Spinal cord (tissue), 10 donors: Measurements from ENCODE around the gene COG6. TPM values are rescaled to one million over a fixed set of nuclear protein-coding genes. Genes with fewer than 3 reads are reported as not detected.
A peak's percentile ranks its signal among the peaks of the same experiment; 100 is the strongest.

Experiments
- DNase-seq, 6 donors: peaks; one replicate each; pipeline versions ENCODE4 v3.0.0 to v3.0.0-alpha.2; 2013 to 2015; ENCODE audit warnings: low spot score in 6 of 6, low read depth in 4 of 6
- H3K27ac ChIP-seq: one replicate; pipeline ENCODE4 v1.5.1; 2013; ENCODE audit warnings: low read depth, low read length, control low read depth
- H3K27me3 ChIP-seq: one replicate; pipeline ENCODE4 v1.6.1; 2013; ENCODE audit warnings: low read length; ENCODE audit not compliant: control insufficient read depth, insufficient read depth
- H3K36me3 ChIP-seq: one replicate; pipeline ENCODE4 v1.6.1; 2013; ENCODE audit warnings: low read length; ENCODE audit not compliant: control insufficient read depth, insufficient read depth
- H3K4me1 ChIP-seq: one replicate; pipeline ENCODE4 v1.6.1; 2013; ENCODE audit warnings: low read length; ENCODE audit not compliant: control insufficient read depth, insufficient read depth
- H3K4me3 ChIP-seq: one replicate; pipeline ENCODE4 v1.5.1; 2013; ENCODE audit warnings: low read depth, low read length, control low read depth
- H3K9me3 ChIP-seq: one replicate; pipeline ENCODE4 v1.6.1; 2013; ENCODE audit warnings: low read length; ENCODE audit not compliant: control insufficient read depth, insufficient read depth
- WGBS: methylation state at CpG from one replicate; pipeline ENCODE4 v1.1.5; 2013; ENCODE audit warnings: missing lambda C conversion rate; ENCODE audit not compliant: insufficient coverage; 5-methylcytosine and 5-hydroxymethylcytosine counted together
- polyA plus RNA-seq, 2 donors: library from polyadenylated mRNA; unstranded; fragments of 120-200 nt; gene quantifications; one replicate each; pipeline ENCODE4 v1.2.1, GENCODE V29; 2013; ENCODE audit not compliant: insufficient read length in 2 of 2
- total RNA-seq, 2 donors: library from RNA; depleted of rRNA in 1 of 2; stranded (reverse); fragments of 120-200 nt in 1 of 2; fragments of >200 nt in 1 of 2; gene quantifications; one replicate each; pipeline versions ENCODE4 v1.2.3 to v1.2.4, GENCODE V29; 2013 to 2014
- donor health status: healthy.

COG6 gene
- total and polyA plus RNA-seq, 4 donors = 23.4 to 48.9 (median 33.6) TPM

GRCh38 chr13:39635564-39635963, 19.9 kb upstream of the COG6 start:
- Histone ChIP-seq H3K9me3 (peaks cover 5% of the 10 kb centered on the region), H3K27me3 (no peaks in the 10 kb centered on the region), H3K4me3 (no peak overlapping the region), H3K27ac (no peak overlapping the region), H3K4me1 (no peaks in the 10 kb centered on the region), H3K36me3 (no peaks in the 10 kb centered on the region)
- no CpG with 5 or more reads among the region's 1 CpG for WGBS
- DNase-seq = no peak

- WGBS = 90% methylated on average over 3 of the region's 3 CpGs
- H3K9me3 ChIP-seq = no peaks in the 10 kb centered on the region
- no peak overlapping the region for H3K4me3 ChIP-seq
- H3K4me1 ChIP-seq = no peaks in the 10 kb centered on the region
- no peaks in the 10 kb centered on the region for H3K36me3 ChIP-seq
- no peak overlapping the region for H3K27ac ChIP-seq
- DNase-seq = no peak
- no peaks in the 10 kb centered on the region for H3K27me3 ChIP-seq
Observed at GRCh38 chr13:39637890-39638289, 17.6 kb upstream of the COG6 start.

- DNase-seq = no peak
- no peak overlapping the region for H3K4me3 ChIP-seq
- H3K36me3 ChIP-seq = no peaks in the 10 kb centered on the region
- H3K9me3 ChIP-seq = no peaks in the 10 kb centered on the region
- H3K27ac ChIP-seq = no peak overlapping the region
- no peaks in the 10 kb centered on the region for H3K4me1 ChIP-seq
- H3K27me3 ChIP-seq = no peaks in the 10 kb centered on the region
- no CpG with 5 or more reads among the region's 1 CpG for WGBS
Observed at GRCh38 chr13:39641645-39642044, 13.8 kb upstream of the COG6 start.

- WGBS = 71% methylated on average over 3 of the region's 4 CpGs
- peak in 1 of 6 donors; percentile 3 for DNase-seq
- Histone ChIP-seq H3K4me1 (no peaks in the 10 kb centered on the region), H3K9me3 (no peaks in the 10 kb centered on the region), H3K4me3 (no peak overlapping the region), H3K27ac (no peak overlapping the region), H3K27me3 (no peaks in the 10 kb centered on the region), H3K36me3 (no peaks in the 10 kb centered on the region)
Observed at GRCh38 chr13:39646122-39646521, 9.3 kb upstream of the COG6 start.

- peak overlapping the region; percentile 96 for H3K4me3 ChIP-seq
- no peaks in the 10 kb centered on the region for H3K36me3 ChIP-seq
- no peaks in the 10 kb centered on the region for H3K27me3 ChIP-seq
- peak overlapping the region; percentile 63 for H3K27ac ChIP-seq
- no peaks in the 10 kb centered on the region for H3K4me1 ChIP-seq
- H3K9me3 ChIP-seq = no peaks in the 10 kb centered on the region
- WGBS = 0% methylated on average over 2 of the region's 2 CpGs
- no peak for DNase-seq
Observed at GRCh38 chr13:39655041-39655568, 357 bp upstream of the COG6 start.

- H3K4me3 ChIP-seq = peak overlapping the region; percentile 96
- no peaks in the 10 kb centered on the region for H3K9me3 ChIP-seq
- peak in 1 of 6 donors; percentile 9 for DNase-seq
- H3K27ac ChIP-seq = no peak overlapping the region
- no peaks in the 10 kb centered on the region for H3K36me3 ChIP-seq
- WGBS = 0% methylated on average over 5 of the region's 7 CpGs
- H3K27me3 ChIP-seq = no peaks in the 10 kb centered on the region
- no peaks in the 10 kb centered on the region for H3K4me1 ChIP-seq
Observed at GRCh38 chr13:39656325-39656677, 839 bp downstream of the COG6 start.

- WGBS = no CpG with 5 or more reads among the region's 1 CpG
- Histone ChIP-seq H3K27me3 (no peaks in the 10 kb centered on the region), H3K4me3 (no peak overlapping the region), H3K4me1 (no peaks in the 10 kb centered on the region), H3K9me3 (no peaks in the 10 kb centered on the region), H3K27ac (no peak overlapping the region), H3K36me3 (peaks cover 4% of the 10 kb centered on the region)
- no peak for DNase-seq
Observed at GRCh38 chr13:39663508-39663907, 8.0 kb downstream of the COG6 start.

GRCh38 chr13:39663958-39664357, 8.5 kb downstream of the COG6 start:
- no peak for DNase-seq
- no peak overlapping the region for H3K4me3 ChIP-seq
- 100% methylated on average over 1 of the region's 2 CpGs for WGBS
- H3K4me1 ChIP-seq = no peaks in the 10 kb centered on the region
- no peak overlapping the region for H3K27ac ChIP-seq
- H3K27me3 ChIP-seq = no peaks in the 10 kb centered on the region
- H3K36me3 ChIP-seq = peaks cover 4% of the 10 kb centered on the region
- no peaks in the 10 kb centered on the region for H3K9me3 ChIP-seq

- H3K27me3 ChIP-seq = no peaks in the 10 kb centered on the region
- WGBS = no CpG with 5 or more reads among the region's 1 CpG
- no peak for DNase-seq
- no peak overlapping the region for H3K4me3 ChIP-seq
- no peaks in the 10 kb centered on the region for H3K4me1 ChIP-seq
- peaks cover 4% of the 10 kb centered on the region for H3K36me3 ChIP-seq
- no peak overlapping the region for H3K27ac ChIP-seq
- H3K9me3 ChIP-seq = no peaks in the 10 kb centered on the region
Observed at GRCh38 chr13:39665763-39666162, 10.3 kb downstream of the COG6 start.

- H3K27me3 ChIP-seq = no peaks in the 10 kb centered on the region
- peaks cover 3% of the 10 kb centered on the region for H3K9me3 ChIP-seq
- peak in 1 of 6 donors; percentile 6 for DNase-seq
- WGBS = no CpG with 5 or more reads among the region's 2 CpGs
- no peak overlapping the region for H3K4me3 ChIP-seq
- no peaks in the 10 kb centered on the region for H3K36me3 ChIP-seq
- H3K4me1 ChIP-seq = no peaks in the 10 kb centered on the region
- H3K27ac ChIP-seq = no peak overlapping the region
Observed at GRCh38 chr13:39670445-39670844, 15.0 kb downstream of the COG6 start.
